GM18868 (cell line): Measurements from ENCODE around the gene RIN3.

Experiments used
- ATAC-seq: cut with Tn5 transposase; IDR thresholded peaks from one replicate; pipeline ENCODE4 v1.9.1; 2021; ENCODE audit warnings: mild to moderate bottlenecking, moderate library complexity; ENCODE audit not compliant: unreplicated experiment

Gene RIN3

DNA sequence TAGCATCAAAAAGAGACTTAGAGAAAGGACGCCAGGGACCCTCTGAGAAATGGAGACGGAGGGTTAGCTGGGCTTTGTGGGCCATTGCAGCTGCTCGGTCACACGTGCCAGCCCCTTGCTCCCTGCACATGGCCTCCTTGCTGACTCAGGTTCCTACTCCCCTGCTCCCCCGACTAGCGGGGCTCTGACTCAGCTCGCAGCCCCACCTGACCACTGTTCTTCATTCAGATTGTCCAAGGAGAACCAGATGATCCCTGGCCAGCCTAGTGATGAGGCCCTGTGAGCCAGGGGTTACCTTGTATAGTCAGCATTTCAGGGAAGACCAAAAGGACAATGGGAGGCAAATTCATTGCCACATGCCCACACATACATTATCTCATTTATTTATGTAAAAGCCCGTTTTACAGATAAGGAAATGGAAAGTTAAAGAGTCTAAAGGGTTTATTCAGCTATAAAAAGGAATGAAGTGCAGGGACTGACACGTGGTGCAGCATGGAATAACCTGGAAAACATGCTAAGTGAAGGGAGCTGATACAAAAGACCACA is 131.5 kb downstream of the RIN3 start:
- ATAC-seq: no peak

DNA sequence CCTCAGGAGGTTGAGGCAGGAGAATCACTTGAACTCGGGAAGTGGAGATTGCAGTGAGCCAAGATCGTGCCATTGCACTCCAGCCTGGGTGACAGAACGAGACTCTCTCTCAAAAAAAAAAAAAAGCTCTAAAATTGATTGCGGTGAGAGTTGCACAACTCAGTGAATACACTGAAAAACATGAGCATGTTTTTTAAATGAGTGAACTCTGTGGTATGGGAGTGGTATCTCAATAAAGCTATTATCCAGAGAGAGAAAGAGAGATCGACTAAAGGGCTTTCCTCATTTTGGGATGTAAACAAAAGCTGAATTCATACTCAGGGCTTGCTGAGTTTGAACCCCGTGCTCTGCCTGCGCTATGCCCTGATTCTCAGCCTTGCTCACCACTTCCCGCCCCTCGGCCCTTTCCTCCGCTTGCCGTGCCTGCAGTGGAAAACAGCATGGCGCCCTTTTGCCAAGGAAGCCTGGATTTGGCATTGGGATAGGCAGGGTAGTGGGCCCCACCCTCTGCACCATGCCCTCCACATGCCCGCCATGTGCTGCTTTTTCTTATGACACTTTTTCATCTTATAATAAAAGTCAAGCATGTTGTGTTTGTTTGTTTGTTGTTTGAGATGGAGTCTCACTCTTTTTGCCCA is 132.4 kb downstream of the RIN3 start:
- ATAC-seq: no peak

DNA sequence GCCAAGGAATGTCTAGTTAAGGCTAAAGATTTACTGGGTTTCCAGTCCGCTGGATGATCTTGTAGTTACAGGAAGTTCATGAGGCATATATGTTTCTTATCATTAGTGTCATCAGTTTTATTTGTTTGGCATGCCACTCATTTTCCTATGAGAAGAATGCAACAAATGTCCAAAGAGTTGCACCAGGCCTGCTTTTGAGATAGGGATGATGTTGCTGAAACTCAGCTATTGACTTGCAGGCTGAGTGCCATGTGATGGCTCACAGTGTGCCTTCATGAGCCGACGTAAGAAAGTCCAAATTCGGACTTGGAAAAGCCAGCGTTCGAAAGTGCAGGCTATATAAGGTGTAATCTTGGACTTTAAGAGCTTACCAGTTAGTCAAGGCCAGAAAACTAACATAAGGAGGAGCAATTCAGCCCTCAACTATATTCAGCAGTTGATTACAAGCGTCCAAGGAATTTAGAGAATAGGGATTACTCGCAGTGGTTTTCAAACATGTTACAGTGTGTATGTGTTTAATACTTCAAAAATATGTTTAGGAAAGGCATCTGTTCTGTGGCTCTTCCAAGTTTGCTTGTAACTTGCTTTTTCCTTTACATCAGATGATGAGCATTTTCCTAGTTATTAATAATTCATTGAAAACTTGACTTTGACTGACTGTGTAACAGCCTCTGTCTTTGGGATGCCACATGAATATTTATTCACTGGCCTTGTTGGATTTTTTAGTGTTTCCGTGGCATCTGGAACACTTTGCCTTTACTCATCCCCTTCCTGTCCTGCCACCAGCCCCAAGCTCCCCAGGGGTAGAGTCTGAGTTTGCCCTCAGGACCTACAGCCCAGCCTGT is 133.6 kb downstream of the RIN3 start:
- no peak for ATAC-seq

DNA sequence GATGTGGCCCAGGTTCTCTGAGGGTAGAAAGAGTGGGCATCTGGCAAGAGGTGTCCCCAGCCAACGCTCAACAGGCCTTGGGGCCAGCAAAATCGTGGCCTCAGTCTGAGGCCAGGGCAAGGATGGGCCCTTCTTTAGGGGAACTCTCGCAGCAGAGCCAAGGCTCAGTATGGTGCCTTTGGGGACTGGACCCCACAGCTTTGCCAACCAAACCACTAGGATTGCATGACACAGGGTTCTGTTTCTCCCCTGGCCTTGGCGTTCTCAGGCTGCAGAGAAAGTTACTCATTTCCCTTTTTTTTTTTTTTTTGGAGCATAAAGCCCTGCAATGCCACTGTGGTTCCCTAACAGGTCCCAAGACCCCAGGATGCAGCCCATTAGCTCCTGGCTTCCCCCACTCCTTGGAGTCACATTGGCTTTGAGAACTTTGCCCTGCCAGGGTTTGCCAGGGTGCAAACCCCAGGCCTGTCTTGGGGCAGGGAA is 134.3 kb downstream of the RIN3 start:
- ATAC-seq: no peak

DNA sequence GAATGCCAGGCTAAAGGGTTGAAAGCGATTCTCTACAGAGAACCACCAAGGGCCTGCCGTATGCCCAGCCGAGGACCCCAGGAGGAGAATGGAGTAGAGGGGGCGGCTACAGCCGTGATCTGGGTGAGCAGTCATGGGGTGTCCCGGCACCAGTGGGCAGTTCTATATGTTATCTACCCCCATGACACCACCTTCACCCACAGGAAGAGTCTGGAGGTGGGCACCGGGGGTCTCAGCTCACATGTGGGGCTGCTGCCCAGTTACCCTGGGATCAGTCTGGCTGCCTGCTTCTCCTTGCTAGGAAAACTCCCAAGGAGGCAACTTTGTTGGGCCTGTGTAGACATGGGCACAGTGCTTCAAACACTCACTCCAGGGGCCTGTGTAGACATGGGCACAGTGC is 135.5 kb downstream of the RIN3 start:
- no peak for ATAC-seq

DNA sequence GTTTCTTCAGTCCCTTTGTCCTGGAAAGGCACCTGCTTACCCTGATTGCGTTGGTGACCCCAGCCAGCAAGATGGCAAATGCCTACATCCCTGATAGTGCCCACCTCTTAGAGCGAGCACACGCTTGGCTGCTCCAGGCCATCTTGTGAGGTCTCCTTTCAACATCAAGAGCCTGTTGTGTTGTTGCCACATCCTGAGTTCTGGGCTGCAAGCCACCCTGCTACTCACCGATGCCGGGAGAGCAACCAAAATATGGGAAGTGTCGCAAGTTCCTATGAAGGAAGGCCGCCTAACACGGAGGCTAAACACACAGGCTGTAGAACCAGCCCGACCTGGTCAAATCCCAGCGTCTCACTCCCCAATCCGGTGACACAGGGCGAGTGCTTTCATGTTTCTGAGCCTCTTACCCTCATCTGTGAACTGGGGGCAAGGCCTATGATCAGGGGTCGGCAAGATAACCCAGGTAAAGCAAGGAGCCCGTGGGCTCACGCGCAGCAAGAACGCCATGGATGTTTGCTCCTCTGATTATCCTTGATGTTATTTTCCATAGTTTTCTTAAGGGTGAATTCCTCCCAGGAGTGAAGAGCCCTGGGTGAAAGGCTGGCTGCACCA is 136.5 kb downstream of the RIN3 start:
- no peak for ATAC-seq

DNA sequence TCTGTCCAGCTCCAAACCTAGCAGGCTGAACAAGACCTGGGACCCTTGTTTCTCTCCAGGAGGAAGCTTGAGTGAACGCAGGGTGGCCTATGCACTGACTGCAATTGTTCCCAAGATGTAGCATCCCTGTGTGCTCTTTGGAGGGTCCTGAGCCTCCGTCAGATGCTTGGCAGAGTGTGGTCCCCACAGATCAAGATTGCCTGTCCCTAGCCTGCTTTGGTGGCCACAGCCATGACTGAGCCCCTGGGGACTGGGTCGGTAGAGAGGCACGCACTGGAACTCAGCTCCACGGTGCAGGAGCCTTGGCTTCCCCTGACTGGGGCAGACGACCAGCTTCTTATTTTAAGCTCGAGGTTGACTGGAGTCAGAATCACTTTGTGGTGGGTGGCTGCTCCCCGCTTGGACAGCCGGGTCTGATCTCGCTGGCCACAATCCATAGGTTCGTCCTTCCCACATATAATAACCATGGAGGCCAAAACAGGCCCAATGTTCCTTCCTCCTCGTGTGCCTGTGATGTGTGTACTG is 137.1 kb downstream of the RIN3 start:
- no peak for ATAC-seq

DNA sequence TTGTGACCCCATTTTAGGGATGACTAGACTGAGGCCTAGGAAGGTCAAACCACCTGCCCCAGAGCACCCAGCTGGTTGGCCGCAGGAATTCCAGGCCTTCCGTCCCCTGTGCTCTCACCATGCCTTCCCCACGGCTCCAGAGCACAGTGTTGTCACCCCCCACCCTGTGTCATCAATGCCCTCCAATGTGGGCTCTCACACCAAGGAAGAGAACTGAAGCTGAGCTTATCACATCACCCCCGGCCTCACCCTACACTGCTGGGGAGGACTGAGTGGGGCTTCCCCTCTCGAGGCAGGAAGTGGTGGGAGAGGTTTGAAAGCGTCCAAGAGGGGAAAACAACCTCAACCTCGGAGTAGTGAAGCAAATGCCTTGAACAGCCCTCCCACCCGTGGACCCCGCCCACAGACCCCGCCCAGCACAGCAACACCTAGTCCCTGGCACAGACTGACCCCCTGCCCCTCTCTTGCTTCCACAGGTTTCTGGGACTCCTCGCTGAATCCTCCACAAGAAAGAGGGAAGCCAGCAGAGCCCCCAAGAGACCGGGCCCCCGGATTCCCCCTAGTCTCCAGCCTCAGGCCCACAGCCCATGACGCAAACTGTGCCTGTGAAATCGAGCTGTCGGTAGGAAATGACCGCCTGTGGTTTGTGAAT is 137.7 kb downstream of the RIN3 start:
- ATAC-seq: peak; percentile 79

DNA sequence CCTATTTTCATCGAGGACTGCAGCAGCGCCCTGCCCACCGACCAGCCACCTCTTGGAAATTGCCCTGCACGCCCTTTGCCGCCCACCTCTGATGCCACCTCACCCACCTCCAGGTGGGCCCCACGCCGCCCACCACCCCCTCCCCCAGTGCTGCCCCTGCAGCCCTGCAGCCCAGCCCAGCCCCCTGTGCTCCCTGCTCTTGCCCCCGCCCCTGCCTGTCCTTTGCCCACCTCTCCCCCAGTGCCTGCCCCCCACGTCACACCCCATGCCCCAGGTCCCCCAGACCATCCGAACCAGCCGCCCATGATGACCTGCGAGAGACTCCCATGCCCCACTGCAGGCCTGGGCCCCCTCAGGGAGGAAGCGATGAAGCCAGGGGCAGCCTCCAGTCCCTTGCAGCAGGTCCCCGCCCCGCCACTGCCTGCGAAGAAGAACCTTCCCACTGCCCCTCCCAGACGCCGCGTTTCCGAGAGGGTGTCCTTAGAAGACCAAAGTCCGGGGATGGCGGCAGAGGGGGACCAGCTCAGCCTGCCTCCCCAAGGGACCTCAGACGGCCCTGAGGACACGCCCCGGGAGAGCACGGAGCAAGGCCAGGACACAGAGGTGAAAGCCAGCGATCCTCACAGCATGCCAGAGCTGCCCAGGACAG is 138.3 kb downstream of the RIN3 start:
- ATAC-seq: no peak

DNA sequence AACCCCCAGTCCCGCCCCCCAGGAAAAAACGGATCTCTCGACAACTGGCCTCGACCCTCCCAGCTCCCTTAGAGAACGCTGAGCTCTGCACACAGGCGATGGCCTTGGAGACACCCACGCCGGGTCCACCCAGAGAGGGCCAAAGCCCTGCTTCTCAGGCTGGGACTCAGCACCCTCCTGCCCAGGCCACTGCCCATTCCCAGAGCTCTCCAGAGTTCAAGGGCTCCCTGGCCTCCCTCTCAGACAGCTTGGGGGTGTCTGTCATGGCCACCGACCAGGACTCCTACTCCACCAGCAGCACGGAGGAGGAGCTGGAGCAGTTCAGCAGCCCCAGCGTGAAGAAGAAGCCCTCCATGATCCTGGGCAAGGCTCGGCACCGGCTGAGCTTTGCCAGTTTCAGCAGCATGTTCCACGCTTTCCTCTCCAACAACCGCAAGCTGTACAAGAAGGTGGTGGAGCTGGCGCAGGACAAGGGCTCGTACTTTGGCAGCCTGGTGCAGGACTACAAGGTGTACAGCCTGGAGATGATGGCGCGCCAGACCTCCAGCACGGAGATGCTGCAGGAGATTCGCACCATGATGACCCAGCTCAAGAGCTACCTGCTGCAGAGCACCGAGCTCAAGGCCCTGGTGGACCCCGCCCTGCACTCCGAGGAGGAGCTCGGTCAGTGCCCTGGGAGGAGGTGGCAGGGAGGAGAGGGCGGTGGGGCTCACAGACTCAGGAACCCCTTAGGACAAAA is 139.0 kb downstream of the RIN3 start:
- ATAC-seq: no peak

DNA sequence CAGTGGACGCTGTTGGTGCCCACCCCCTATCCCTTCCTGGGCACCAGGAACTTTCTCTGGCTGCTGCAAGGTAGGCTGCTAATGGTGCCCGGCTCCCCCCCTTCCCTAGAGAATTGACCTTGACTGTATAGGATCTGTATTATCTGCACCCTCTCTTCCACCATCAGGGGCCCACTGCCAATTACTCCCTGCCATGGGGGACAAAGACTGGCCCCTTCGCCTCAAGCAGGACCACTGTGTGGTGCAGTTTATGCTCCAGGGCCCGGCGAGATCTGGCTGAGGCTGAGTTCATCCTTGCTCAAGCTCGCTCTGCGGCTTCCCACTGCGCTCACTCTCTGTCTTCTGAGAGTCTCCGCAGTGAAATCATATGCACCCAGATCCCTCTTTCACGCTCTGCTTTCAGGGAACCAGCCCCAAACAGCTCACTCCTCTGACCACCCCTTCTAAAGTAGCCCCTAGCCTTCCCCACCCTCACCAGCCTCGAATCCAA is 139.6 kb downstream of the RIN3 start:
- ATAC-seq: no peak

DNA sequence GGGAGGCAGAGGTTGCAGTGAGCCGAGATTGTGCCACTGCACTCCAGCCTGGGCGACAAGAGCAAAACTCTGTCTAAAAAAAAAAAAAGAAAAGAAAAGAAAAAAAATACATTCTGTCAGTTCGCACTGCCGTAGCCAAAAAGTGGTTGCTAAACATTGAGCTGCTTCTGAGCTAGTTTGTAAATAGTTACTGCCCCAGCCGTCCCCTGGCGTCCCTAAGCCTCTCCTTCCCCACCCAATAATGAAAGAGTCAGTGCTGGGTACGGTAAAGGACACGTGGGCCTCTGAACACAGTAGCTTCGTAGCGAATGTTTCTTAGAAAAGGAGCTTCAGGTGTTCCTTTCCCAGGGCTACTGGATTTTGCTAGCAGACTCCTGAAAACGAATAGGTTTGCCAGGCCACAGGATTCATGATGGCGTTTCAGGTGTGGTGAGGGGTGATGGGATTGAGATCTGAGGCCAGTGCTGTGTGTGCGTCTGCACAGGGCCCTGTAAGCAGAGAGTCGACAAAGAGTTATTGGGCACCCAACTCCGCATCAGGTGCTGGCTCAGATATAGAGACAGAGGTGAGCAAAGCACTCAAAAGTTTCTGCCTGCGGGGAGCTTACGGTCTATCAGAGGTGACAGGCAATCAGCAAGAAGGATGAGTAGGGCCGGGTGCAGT is 140.8 kb downstream of the RIN3 start:
- ATAC-seq: no peak

DNA sequence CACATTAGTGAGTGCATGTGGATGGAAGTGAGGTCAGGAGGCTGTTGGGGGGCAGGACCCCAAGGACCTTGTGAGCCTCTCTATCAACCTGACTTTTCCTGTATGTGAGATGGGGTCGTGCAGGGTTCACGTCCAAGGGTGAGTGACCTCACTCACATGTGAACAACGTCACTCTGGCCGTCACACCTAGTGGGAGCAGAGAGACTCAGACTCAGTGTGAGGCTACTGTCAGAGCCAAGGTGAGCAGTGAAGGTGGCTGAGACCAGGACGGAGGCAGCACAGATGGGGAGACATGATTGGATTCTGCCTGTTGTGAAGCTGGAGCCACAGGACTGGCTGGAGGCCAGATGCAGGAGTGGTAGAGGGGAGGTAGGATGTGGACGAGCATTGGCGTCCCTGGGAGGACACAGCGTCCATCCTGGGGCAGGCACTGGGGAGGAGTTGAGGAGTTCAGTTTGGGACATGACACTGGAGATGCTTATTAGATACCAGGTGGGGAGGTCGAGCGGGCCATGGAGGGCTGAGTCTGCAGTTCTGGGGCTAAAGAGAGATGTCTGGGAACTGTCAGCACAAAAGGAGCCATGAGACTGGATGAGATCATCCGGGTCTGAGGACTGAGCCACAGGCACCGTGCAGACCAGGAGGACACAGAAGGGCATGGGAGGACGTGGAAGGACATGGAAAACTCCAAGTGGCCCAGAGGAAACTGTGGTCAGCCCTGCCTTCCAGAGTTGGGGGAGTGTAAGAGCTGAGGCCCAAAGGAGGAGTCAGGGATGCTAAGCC is 142.0 kb downstream of the RIN3 start:
- ATAC-seq: no peak

DNA sequence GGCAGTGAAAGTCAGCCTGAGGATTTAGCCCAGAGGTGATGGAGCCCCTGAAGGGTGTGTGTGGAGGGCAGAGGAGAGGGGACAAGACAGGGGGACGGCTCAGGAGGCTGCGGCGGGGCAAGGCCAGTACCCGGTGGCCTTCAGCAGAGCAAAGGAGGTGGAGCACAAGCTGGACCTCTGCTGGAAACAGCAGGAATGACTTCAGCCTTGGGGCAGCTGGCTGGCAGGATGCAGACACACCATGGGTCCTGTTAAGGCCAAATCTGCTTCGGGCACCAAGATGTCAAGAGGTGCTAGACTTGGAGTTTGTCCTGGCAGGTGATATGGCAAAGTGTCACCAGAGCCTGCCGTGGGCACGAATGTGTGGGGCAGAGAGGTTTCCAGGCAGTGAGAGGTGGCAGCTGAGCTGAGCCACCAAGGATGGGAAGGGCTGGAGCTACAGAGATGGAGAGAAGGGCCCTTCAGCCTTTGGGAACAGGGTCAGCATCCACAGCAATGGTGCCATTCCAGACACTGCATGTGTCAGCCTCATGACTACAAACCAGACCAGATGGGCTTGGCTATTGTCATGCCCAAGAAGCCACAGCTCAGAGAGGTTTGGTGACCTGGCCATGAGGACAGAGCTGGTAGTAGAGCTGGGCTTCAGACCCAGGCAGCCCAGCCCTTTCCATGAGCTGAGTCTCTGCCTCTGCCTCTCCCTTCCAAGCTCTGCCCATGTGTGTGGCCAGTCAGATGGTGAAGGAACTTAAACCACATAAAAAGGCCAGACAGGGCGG is 142.9 kb downstream of the RIN3 start:
- no peak for ATAC-seq

DNA sequence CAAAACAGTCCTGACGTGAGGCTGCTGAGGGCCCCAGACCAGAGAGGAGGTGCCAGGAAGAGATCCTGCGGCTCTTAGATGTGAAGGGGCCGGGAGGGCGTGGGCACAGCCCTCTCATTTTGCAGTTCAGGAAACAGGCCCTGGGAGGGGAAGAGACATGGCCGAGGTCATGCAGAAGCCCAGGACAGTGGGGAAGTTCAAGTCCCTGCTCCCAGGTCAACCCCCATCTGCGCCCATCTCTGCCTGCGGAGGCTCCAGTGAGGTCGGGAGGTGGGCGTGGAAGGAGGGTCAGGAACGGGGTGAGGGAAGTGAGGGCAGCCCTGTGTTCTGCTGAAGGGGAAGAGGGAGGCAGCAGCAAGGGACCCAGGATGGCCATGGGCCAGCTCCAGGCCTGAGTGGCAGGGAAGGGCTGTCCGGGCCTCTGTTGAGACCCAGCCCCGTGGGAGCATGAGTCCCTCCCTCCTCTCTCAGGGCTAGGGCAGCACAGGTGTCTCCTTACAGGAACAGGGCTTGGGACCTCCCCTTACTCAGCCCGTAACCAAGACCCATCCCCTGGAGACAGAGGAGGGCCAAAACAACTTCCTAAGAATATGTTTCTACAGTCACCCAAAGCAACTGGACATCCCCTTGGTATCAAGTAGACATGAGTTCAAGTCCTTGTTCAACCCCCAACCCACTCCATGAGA is 144.0 kb downstream of the RIN3 start:
- ATAC-seq: no peak

DNA sequence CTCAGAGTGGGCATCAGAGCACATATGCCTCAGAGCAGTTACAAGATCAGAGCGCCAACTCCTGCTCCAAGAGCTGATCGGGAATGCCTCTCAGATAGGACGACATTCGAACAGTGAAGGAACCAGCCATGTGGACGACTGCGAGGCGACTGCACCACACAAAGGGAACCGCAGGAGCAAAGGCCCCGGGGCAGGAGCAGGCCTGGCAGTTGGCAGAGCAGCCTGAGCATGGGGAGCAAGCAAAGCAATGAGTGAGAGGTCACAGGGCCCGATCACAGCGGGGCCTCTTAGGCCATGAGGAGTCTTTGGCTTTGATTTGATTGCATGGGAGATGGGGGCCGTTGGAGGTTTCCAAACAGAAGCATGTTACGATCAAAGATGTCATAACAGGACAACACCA is 144.6 kb downstream of the RIN3 start:
- ATAC-seq: no peak

DNA sequence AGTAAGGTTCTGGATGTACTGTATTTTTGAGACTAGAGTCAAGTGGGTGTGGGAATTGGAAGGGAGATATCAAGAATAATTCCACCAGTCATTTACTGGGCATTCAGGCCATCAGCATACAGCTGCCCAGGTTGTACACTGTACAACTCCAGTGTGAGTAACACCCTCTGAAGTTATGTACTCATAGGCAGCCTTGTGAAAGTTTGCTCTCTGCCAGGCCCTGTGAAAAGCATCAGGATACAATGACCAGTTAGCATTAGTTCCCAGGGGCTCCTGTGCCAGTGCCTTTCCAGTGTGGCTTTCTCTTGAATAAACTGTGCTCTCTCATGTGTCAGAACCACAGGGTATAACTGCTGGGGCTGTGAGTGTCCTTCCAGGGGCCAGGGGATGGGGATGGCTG is 145.1 kb downstream of the RIN3 start:
- no peak for ATAC-seq
